WTC11 (cell line): ENCODE results near the gene ATOX1.

Experiments used
- ESRRA ChIP-seq: sonication (generic); formaldehyde crosslinking; IDR thresholded peaks from 2 replicates; pipeline ENCODE4 v1.8.1; 2022; ENCODE audit warnings: mild to moderate bottlenecking, missing genetic modification reagents, borderline replicate concordance
- JUN ChIP-seq: sonication (generic); formaldehyde crosslinking; IDR thresholded peaks from 2 replicates; pipeline ENCODE4 v1.8.0; 2023; ENCODE audit warnings: mild to moderate bottlenecking, missing genetic modification reagents
- NFE2L1 ChIP-seq: sonication (generic); formaldehyde crosslinking; IDR thresholded peaks from 2 replicates; pipeline ENCODE4 v1.8.1; 2023; ENCODE audit warnings: missing genetic modification reagents
- TCF7 ChIP-seq: sonication (generic); formaldehyde crosslinking; IDR thresholded peaks from 2 replicates; pipeline ENCODE4 v1.8.0; 2022; ENCODE audit warnings: mild to moderate bottlenecking, low read depth, missing genetic modification reagents, moderate library complexity
- ZNF121 ChIP-seq: sonication (generic); formaldehyde crosslinking; IDR thresholded peaks from 2 replicates; pipeline ENCODE4 v1.8.0; 2023; ENCODE audit warnings: missing genetic modification reagents
- TF ChIP-seq, protein P1 (sequence below): fragments of 200-600 bp; IDR thresholded peaks from 2 replicates; pipeline ENCODE4 v1.8.0; 2022; ENCODE audit warnings: antibody characterized with exemption
- TF ChIP-seq, protein P2 (sequence below): sonication (generic); formaldehyde crosslinking; IDR thresholded peaks from 2 replicates; pipeline ENCODE4 v1.8.0; 2022; ENCODE audit warnings: mild to moderate bottlenecking, missing genetic modification reagents
- TF ChIP-seq, protein P3 (sequence below): sonication (generic); formaldehyde crosslinking; IDR thresholded peaks from 2 replicates; pipeline ENCODE4 v1.8.1; 2023; ENCODE audit warnings: mild to moderate bottlenecking, missing genetic modification reagents, moderate library complexity
- TF ChIP-seq, protein P4 (sequence below): sonication (generic); formaldehyde crosslinking; IDR thresholded peaks from 2 replicates; pipeline ENCODE4 v1.8.1; 2022; ENCODE audit warnings: low read depth, missing genetic modification reagents, borderline replicate concordance
- TF ChIP-seq, protein P5 (sequence below): sonication (generic); formaldehyde crosslinking; conservative IDR thresholded peaks from 2 replicates; pipeline ENCODE4 v1.8.1; 2022; ENCODE audit warnings: mild to moderate bottlenecking, missing genetic modification reagents

DNA sequence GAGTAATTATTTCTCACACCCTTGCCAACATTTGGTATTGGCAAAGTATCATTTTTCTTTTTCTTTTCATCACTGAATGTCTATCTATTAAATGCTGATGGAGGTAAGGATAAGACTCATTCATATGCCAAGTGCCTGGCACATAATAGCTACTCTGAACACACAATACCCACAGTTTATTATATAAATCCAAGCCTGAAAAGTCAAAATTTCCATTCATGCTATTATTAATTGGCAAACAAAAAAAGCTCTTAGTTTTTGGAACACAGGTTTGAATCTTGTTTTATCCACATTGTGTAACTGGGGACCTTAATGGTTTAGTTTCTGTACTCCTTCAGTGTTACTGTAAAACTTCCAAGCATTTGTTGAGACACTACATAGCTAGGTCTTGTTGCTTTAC, 6.4 kb upstream of the ATOX1 start:
- TF ChIP-seq, protein P1, sequence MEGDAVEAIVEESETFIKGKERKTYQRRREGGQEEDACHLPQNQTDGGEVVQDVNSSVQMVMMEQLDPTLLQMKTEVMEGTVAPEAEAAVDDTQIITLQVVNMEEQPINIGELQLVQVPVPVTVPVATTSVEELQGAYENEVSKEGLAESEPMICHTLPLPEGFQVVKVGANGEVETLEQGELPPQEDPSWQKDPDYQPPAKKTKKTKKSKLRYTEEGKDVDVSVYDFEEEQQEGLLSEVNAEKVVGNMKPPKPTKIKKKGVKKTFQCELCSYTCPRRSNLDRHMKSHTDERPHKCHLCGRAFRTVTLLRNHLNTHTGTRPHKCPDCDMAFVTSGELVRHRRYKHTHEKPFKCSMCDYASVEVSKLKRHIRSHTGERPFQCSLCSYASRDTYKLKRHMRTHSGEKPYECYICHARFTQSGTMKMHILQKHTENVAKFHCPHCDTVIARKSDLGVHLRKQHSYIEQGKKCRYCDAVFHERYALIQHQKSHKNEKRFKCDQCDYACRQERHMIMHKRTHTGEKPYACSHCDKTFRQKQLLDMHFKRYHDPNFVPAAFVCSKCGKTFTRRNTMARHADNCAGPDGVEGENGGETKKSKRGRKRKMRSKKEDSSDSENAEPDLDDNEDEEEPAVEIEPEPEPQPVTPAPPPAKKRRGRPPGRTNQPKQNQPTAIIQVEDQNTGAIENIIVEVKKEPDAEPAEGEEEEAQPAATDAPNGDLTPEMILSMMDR, result no peak
- TF ChIP-seq, protein P2, sequence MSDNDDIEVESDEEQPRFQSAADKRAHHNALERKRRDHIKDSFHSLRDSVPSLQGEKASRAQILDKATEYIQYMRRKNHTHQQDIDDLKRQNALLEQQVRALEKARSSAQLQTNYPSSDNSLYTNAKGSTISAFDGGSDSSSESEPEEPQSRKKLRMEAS (CRISPR knock-in tag), result no peak
- TF ChIP-seq, protein P3, sequence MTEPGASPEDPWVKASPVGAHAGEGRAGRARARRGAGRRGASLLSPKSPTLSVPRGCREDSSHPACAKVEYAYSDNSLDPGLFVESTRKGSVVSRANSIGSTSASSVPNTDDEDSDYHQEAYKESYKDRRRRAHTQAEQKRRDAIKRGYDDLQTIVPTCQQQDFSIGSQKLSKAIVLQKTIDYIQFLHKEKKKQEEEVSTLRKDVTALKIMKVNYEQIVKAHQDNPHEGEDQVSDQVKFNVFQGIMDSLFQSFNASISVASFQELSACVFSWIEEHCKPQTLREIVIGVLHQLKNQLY (CRISPR knock-in tag), result no peak
- no peak for TF ChIP-seq NFE2L1 (CRISPR knock-in tag)
- TF ChIP-seq, protein P4, sequence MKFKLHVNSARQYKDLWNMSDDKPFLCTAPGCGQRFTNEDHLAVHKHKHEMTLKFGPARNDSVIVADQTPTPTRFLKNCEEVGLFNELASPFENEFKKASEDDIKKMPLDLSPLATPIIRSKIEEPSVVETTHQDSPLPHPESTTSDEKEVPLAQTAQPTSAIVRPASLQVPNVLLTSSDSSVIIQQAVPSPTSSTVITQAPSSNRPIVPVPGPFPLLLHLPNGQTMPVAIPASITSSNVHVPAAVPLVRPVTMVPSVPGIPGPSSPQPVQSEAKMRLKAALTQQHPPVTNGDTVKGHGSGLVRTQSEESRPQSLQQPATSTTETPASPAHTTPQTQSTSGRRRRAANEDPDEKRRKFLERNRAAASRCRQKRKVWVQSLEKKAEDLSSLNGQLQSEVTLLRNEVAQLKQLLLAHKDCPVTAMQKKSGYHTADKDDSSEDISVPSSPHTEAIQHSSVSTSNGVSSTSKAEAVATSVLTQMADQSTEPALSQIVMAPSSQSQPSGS (CRISPR knock-in tag), result no peak
- TF ChIP-seq ESRRA (CRISPR knock-in tag), result no peak
- TF ChIP-seq JUN (CRISPR knock-in tag), result no peak
- TF ChIP-seq TCF7 (CRISPR knock-in tag), result no peak
- no peak for TF ChIP-seq ZNF121
- TF ChIP-seq, protein P5, sequence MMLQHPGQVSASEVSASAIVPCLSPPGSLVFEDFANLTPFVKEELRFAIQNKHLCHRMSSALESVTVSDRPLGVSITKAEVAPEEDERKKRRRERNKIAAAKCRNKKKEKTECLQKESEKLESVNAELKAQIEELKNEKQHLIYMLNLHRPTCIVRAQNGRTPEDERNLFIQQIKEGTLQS (CRISPR knock-in tag), result no peak
